SHP77 (cell line): ENCODE results near the gene EPN1.

Source experiments
- DNase-seq, 2 experiments: peaks; one replicate each; lab custom pipeline; 2025; lab: John Stamatoyannopoulos, UW

The EPN1 gene

DNA sequence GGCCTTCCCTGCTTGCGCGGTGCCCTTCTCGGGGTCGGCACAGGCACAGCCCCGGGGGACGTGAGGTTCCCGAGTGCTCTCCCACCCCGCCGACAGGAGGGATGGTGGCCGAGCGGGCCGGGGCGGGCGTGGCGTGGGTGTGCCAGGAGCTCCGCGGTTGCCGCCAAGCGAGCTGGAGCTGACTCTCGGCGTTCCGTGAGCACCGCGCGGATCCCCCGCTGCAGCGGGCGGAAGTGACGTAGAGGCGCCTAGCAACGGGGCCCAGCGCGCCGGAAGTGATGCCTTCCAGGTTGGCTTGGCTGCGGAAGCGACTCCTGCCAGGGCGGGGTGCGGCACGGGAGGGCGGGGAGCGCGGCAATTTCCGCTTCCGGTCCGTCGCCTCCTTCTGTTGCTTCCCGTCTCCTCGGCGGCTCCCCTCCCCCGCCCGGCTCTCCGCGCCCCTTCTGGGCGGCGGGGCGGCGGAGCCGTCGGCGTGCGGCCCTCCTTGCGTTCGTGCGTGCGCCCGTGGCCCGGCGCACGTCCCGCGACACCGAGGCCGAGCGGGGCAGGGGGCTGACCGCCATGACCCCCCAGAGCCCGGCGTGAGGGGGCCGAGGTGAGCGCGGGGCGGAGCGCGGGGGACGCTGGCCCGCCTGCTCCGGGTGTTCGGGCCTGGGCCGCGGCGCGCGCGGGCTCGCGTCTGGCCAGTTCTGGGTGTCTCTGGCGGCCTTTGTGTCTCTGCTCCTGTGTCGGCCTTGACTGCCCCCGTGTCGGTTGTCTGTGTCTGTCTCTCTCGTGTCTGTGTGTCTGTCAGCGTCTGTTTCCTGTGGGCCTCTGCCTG, at the start of gene EPN1:
TSS of gene EPN1 (plus strand) at position 386 of the 820 bp plus-strand sequence. CDS start 3,402 bp downstream, outside the sequence.
- DNase-seq = peak; percentile 96 to 97

DNA sequence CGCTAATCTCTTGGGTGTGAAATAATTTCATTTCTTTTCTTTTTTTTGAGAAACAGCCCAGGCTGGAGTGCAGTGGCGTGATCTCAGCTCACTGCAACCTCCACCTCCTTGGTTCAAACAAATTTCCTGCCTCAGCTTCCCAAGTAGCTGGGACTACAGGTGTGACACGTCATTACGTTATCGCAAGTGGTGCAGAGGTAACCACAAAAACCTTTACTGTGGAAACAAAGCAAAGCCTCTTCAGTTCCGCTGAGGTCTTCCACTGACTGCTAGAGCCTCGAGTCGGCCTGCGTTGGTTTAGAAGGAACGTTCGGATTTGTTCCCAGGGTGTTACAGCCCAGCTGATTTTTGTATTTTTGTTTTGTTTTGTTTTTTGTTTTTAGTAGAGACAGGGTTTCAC, 48.7 kb upstream of the EPN1 start:
- no peak for DNase-seq

DNA sequence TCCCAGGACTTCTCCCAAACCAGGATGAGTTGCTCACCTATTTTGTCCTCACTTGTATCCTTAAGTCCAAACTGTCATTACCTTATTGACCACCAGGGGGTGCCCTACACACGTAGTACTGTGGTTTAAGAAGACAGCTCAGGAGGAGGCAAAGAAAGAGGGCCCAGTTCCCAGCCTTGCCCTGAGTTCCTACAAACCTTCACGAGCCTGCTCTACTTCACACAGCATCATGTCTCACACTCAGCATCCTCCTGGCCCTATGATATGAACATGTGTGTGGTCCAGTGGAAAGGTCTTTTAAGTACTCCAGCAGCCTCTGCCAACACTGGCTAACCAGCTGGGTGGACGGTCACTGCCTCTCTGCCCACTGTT, 42.6 kb upstream of the EPN1 start:
- DNase-seq = peak; percentile 86 to 90

DNA sequence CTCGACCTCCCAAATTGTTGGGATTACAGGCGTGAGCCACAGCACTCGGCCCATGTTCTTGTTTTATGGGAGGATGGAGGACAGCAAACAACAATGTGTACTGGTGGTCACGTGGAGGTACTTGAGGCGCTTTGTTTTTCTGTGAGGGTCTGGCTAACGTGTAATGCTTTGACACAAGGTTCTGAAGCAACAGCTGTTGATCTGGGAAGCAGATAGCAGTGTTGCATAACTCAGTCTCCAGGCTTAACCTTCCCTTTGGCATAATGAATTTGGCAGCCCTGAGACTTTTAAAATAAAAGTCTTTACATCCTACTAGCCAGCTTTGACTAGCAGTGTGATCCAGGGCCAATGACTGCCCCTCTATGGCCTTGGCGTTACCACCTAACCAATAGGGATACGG, 41.2 kb upstream of the EPN1 start:
- DNase-seq = no peak

DNA sequence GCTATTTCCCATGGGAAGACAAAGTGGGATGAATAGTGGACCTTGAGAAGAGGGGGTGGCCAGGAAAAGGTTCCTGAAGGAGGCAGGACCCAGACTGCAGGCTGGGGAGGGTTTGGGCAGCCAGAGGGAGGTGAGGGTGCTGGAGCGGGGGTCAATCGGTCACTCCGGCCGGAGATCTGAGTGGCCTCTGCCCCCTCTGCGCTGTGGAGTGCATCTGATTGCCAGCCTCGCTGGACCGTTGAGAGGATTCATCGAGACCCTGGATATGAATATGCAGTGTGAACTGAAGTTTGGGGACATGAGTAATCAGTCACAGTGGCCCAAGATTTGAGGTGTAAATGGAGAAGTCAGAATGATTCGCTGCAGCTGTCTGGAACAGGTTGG, 39.7 kb upstream of the EPN1 start:
- DNase-seq = no peak

DNA sequence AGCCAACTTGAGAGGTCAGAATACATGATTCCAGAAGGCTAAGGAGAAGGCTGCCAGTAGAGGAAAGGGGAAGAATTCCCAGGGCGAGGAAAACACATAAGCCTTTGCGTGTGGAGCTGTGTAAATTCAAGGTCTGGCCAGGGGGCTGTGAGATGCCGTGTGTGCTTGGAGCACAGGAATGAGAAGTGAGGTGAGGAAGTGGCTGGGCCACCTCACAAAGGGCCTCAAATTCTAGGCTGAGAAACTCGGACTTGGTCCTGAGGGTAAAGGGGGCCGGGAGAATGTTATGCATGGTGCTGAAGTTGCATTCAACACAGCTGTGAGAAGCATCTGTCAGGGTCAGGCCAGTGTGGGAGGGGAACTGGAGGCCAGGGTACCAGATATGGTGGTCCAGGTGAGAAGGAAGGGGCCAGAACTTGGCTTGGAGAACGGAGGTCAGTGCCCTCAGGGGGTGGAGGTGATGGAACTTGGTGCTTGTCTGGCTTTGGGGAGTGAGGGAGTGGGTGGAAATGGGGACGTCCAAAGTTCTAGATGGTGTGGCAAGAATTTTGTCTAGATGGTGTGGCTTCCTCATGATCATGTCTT, 39.1 kb upstream of the EPN1 start:
- DNase-seq = no peak

DNA sequence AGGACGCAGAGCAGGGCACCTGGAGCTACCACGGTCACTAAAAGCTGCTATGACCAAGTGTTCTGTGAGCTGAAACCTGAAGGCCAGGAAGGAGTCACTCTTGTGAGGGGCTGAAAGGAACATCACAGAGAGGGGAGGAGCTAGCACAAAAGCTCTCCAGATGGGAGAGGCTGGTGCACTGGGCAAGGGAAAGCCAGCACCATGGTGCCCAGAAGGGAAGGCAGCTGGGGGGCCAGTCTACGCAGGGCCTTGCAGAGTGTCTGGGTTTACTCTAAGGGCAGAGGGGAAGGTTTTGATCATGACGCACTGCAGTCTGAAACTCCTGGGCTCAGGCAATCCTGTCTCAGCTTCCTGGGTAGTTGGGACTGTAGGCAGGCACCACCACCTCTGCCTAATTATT, 38.3 kb upstream of the EPN1 start:
- DNase-seq = no peak

DNA sequence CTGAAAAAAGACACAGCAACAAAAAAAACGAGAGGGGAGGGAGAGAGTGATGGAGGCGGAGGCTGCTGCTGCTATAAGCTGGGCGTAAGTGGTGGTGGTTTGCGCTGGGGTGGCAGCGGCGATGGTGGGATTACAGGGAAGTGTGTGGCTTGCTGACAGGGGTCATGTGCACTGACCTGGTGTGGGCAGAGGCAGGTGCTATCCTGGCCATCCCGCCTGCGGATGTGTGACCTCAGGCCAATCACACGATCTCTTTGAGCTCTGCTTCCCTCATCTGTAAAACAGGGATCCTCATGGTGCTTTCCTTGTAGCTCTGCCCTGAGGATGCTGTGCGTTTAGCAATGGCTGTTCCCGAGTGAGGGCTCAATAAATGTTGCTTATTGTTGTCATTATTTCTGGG, 37.5 kb upstream of the EPN1 start:
- DNase-seq = no peak

DNA sequence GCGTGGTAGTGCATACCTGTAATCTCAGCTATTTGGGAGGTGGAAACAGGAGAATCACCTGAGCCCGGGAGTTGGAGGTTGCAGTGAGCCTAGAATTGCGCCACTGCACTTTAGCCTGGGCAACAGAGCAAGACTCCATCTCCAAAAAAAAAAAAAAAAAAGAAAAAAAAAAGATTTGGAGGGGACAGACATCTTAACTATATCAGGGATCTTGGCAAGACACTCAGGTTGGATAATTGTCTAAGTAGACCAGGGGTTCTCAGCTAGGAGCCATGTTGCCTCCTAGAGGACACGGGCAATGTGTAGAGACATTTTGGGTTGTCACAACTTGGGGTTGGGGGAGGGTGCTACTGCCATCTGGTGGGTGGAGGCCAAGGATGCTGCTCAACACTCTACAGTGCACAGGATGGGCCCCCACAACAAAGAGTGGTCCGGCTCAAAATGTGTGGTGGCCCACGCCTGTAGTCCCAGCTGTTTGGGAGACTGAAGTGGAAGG, 36.1 kb upstream of the EPN1 start:
- peak; percentile 36 to 55 for DNase-seq

DNA sequence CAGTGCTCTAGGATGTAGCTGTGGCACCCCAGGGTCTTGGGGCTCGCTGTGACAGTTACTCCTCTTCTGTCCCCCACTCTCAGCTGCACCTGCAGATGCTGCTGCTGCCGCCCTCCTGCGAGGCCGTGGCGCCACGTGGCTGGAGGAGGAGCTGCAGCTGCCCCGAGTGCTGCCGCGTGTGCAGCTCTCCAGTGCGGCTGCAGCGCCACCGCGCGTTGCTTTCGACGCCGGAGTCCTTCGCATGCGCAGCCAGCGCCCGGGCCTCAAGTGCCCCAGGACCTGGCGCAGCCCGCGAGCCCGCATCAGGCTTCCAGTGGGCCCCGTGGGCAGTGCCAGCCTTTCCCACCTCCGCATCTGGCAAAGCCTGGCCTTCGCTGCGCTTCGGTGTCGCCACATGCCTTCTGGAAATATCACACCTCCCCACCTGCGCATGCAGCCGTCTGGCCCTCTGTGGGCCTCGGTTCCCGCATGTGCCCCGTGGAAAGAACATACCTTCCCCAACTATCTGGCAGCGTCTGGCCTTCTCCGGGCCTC, 34.9 kb upstream of the EPN1 start:
- peak; percentile 58 to 83 for DNase-seq

DNA sequence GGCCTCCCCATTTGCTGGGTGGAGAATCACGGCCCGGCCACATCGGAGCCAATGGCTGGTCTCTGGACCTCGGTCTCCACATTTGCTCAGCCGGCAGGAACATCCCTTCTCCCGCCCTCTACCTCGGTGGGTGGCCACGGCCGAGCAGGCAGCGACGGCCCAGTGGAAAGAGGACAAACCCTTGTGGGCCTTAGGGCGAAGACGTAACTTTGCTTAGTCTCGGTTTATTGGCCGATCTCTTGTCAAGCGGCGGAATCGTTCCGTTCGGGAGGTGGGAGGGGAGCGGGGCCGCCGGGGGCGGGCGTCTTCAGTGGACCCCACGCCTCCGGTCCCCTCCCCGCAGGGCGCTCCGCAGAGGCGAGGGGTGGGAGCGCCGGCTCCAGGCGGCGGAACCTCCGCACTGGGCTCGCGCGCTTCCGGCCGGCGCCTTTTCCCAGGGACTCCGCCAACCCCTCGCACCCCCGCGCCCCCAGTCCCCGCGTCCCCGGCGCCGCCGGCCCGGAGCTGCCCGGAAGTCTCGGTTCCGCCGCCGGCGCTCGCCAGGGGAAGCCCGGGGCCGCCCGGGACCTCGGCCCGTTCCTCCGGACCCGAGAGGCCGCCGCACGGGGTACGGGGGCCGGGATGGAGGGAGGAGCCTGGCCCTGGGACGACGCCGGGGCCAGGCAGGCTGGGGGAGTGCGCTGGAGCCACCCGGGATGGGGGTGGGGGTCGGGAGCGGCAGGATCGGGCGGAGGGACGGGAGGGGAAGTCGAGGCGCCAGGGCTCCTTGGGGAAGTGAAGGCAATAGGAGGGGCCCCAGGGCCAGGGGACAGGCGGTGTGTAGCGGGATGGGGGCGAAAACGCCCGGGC, 34.2 kb upstream of the EPN1 start, which contains the start of gene ZNF580:
TSS of gene ZNF580 (plus strand) at position 426 of the 849 bp plus-strand sequence. CDS start 1,507 bp downstream, outside the sequence.
- DNase-seq = peak; percentile 60

DNA sequence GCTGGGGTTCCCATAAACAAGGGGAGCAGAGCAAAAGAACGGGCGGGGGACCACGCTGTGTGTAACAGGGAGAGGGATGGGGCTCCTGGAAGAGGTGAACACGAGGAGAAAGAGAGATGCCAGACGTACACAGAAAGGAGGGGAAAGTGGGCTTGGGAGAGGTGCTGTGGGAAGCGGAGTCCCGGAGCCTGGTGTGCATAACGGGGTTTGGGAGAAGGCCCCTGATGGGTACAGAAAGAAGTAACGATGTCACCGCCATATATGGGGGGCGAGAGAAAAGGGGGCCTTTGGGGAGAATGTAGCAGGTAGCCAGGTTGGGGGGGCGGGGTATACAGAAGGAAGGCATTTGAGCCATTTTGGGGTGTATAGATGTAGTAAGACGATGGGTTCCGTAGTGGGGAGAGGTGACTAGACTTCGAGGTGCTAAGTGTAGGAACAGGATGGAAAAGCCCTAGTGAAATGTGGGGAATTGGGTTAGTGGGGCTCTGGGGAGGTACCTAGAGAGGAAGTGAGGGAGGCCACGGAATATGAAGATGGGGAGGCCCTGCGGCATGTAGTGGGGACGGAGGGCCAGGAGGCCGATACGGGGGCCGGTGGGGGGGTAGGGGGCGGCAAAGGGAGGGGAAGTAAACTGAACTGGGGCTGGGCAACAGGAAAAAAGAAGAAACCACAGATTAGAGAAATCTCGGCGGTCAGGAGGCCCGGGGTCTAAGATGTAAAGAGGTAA, 33.4 kb upstream of the EPN1 start:
- DNase-seq = peak in 1 of 2 experiments; percentile 12

DNA sequence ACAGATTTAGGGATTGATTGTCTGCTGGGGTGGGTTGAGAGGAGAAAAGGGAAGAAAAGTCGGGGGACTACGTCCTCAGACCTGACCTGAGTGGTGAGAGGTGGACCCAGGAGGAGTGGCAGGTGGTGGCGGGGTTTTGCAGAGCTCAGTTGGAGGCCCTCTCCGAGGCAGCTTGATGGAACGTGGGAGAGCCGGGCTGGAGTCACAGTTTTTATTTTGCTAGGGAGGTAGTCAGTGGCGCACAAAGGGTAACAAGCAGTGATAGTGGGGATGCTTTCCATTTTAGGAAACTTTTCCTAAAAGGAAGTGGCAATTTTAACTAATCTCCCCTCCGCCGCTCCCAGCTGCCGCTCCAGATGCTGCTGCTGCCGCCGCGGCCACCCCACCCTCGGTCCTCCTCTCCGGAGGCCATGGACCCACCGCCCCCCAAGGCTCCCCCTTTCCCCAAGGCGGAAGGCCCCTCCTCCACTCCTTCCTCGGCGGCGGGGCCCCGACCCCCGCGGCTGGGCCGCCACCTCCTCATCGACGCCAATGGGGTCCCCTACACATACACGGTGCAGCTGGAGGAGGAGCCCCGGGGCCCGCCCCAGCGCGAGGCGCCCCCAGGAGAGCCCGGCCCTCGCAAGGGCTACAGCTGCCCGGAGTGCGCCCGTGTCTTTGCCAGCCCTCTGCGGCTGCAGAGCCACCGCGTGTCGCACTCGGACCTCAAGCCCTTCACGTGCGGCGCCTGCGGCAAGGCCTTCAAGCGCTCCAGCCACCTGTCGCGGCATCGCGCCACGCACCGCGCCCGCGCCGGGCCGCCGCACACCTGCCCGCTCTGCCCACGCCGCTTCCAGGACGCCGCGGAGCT, 32.6 kb upstream of the EPN1 start:
- peak in 1 of 2 experiments; percentile 48 for DNase-seq

DNA sequence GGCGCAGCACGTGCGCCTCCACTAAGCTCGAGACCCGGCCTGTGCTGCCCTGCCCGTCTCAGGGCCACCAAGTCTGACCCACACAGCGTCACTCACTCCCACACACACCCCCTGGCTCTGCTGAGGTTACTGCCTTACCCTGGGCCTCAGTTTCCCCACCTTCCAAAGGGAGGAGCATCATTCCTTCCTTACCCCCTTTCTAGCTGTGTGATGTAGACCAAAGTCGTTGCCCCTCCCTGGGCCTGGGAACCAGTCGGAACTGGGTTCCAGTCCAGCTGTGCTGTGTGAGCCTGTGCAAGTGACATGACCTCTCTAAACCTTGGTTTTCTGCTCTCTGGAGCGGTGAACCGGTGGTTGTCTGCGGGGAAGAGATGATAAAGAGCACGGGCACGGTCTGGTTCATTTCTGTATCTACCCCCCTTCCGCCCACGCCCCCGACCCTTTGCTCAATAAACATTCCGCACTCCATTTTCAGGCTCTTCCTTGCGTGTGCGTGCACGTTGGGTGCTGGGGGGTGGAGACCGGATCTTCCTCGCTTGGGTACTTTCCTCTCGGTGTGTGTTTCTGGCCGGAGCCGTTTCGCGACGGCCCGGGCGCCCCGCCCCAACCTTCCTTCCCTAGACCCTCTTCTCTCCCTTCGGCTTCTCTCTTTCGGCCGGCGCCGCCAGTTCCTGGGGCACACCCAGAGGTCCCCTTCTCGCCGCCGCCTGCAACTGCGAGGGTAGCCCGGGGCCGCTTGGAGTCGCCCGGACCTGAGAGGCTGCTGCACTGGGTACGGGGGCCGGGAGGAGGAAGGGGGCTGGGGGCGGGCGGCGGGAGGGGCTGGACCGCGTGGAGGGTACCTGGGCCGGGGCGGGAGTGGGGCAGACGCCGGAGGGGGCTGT, 31.8 kb upstream of the EPN1 start, which contains the start of gene ZNF581:
TSS of gene ZNF581 (plus strand) at position 647 of the 884 bp plus-strand sequence. CDS start 923 bp downstream, outside the sequence.
- peak; percentile 57 to 65 for DNase-seq

DNA sequence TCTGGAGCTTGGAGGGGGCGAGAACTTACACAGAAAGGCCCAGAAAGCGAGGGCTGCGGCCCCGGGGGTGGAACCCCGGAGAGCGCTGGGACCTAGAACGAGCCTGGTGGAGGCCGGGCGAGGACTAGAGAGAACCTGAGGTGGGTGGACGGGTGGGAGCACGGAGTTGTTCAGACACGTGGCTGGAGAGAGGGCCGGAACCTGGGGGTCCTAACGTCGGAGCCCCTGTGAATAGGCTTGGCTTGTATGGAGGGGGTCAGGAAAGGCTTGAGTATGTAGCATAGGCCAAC, 31.2 kb upstream of the EPN1 start:
- no peak for DNase-seq

DNA sequence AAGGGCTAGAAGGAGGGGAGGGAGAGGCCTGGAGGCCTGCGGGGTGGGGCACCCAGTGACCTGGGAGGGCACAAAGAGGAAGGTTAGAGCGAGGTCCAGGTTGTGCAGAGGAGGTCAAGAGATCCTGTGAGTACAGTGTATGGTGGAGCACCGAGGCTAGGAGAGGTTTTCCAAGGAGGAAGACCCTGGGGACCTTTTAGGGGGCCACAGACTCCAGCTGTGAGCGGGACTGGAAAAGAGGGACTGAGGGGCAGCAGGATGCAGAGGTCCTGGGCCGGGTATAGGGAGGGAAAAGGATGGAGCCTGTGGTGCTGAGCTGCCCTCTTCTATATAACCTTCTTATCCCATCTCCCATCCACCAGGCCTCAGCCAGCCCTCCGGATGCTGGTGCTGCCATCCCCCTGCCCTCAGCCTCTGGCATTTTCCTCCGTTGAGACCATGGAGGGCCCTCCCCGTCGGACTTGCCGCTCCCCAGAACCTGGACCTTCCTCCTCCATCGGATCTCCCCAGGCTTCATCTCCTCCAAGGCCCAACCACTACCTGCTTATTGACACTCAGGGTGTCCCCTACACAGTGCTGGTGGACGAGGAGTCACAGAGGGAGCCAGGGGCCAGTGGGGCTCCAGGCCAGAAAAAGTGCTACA, 30.7 kb upstream of the EPN1 start:
- no peak for DNase-seq

DNA sequence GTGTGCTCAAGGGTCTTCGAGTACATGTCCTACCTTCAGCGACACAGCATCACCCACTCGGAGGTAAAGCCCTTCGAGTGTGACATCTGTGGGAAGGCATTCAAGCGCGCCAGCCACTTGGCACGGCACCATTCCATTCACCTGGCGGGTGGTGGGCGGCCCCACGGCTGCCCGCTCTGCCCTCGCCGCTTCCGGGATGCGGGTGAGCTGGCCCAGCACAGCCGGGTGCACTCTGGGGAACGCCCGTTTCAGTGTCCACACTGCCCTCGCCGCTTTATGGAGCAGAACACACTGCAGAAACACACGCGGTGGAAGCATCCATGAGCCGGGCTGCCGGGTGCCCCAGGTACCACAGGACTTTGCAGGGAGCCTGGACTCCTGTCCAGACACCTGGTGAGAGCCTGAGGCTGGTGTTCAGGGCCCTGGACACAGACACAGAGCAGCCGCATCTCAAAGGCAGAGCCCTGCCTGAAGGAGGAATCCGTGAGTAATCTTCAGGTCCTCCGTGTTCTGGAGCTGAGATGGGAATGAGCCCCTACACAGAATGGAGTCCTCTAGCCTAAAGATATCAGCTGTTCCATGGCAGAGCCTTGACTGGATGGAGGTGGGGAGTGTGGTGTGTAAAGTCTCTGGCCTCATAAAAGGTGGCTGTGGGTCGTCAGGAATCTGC, 30.0 kb upstream of the EPN1 start:
- DNase-seq = no peak

DNA sequence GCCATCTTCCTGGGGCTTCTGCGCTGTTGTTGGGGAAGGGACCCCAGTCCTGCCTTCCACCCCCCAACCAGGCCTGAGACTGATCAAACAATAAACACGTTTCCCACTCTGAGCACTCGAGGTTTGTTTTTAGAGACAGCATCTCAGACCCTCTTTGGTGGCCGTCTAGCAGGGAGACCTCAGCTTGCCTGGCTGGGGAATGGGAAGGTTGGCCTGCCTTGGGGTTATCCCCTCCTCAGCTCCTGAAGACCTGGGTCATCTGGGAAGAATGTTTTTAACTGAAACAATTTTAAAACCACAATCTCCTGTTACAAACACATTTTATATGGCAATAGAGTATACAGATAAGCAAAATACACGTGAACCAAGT, 29.5 kb upstream of the EPN1 start:
- DNase-seq = no peak
